ENCODE data around the gene CNNM3. TPM values are rescaled to one million over a fixed set of nuclear protein-coding genes. Genes with fewer than 3 reads are reported as not detected.

Gene CNNM3
- total RNA-seq, 1 experiment from 2014 or later = 25.1 TPM

DNA sequence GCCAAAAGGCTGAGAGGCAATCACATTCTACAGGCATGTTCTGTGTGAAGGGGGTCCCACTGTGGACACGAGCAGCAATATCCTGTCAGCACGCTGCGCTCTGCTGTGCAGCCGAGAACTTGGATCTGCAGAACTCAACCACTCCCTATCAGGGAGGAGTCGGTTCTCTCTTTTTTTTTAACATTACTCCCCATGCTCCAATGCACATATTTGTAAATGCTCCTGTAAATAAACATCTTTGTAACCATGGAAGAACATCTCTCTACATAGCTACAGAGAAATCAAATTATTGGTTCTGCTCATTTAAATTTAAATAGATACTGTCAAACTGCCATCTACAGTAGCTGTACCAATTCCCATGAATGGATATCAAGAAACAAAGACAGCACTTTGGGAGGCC is 30.8 kb downstream of the CNNM3 start:
- no peak for DNase-seq
- CTCF ChIA-PET = interaction anchor here (1.1 kb wide), 1 partner anchor 14 kb away, joined by 5 read pairs; no protein-coding TSS in a partner anchor
- Mint-ChIP-seq H3K27me3 (ENCODE audit: unreplicated experiment) (no peaks in the 10 kb centered on the region), H3K9me3 (ENCODE audit: low read depth, unreplicated experiment) (no peaks in the 10 kb centered on the region), H3K36me3 (ENCODE audit: insufficient read depth, unreplicated experiment) (peaks cover under 1% of the 10 kb centered on the region), H3K4me1 (ENCODE audit: low read depth, unreplicated experiment) (no peaks in the 10 kb centered on the region), H3K27ac (ENCODE audit: unreplicated experiment) (no peak overlapping the region), H3K4me3 (ENCODE audit: low read depth, unreplicated experiment) (no peak overlapping the region)
- no TSS peak for BruUV-seq (replicated peaks)
- no peak for TF ChIP-seq CTCF (IDR thresholded peaks at IDR 0.05; ENCODE audit: unreplicated experiment)
- intact Hi-C loops (cut with micrococcal nuclease; ENCODE audit: unreplicated experiment) = no loop called here

GRCh38 chr2:96847586-96847985 is 31.5 kb downstream of the CNNM3 start:
- H3K4me3 Mint-ChIP-seq (ENCODE audit: low read depth, unreplicated experiment) = no peak overlapping the region
- no peaks in the 10 kb centered on the region for H3K4me1 Mint-ChIP-seq (ENCODE audit: low read depth, unreplicated experiment)
- DNase-seq = no peak
- no peaks in the 10 kb centered on the region for H3K9me3 Mint-ChIP-seq (ENCODE audit: low read depth, unreplicated experiment)
- intact Hi-C loops (cut with micrococcal nuclease; ENCODE audit: unreplicated experiment) = no loop called here
- CTCF ChIA-PET = interaction anchor here (1.1 kb wide), 1 partner anchor 14 kb away, joined by 5 read pairs; no protein-coding TSS in a partner anchor
- no peaks in the 10 kb centered on the region for H3K27me3 Mint-ChIP-seq (ENCODE audit: unreplicated experiment)
- peaks cover 8% of the 10 kb centered on the region for H3K36me3 Mint-ChIP-seq (ENCODE audit: insufficient read depth, unreplicated experiment)
- no peak overlapping the region for H3K27ac Mint-ChIP-seq (ENCODE audit: unreplicated experiment)
- TF ChIP-seq CTCF (IDR thresholded peaks at IDR 0.05; ENCODE audit: unreplicated experiment) = no peak
- no TSS peak for BruUV-seq (replicated peaks)

GRCh38 chr2:96848264-96848663 is 32.2 kb downstream of the CNNM3 start:
- Mint-ChIP-seq H3K27me3 (ENCODE audit: unreplicated experiment) (no peaks in the 10 kb centered on the region), H3K27ac (ENCODE audit: unreplicated experiment) (no peak overlapping the region), H3K36me3 (ENCODE audit: insufficient read depth, unreplicated experiment) (peaks cover 9% of the 10 kb centered on the region), H3K4me3 (ENCODE audit: low read depth, unreplicated experiment) (no peak overlapping the region), H3K4me1 (ENCODE audit: low read depth, unreplicated experiment) (no peaks in the 10 kb centered on the region), H3K9me3 (ENCODE audit: low read depth, unreplicated experiment) (no peaks in the 10 kb centered on the region)
- CTCF ChIA-PET = no interaction called here
- no peak for TF ChIP-seq CTCF (IDR thresholded peaks at IDR 0.05; ENCODE audit: unreplicated experiment)
- intact Hi-C loops (cut with micrococcal nuclease; ENCODE audit: unreplicated experiment) = no loop called here
- BruUV-seq (replicated peaks) = no TSS peak
- DNase-seq = no peak

GRCh38 chr2:96852667-96853066 is 36.6 kb downstream of the CNNM3 start:
- Mint-ChIP-seq H3K27ac (ENCODE audit: unreplicated experiment) (no peak overlapping the region), H3K9me3 (ENCODE audit: low read depth, unreplicated experiment) (no peaks in the 10 kb centered on the region), H3K36me3 (ENCODE audit: insufficient read depth, unreplicated experiment) (peaks cover 29% of the 10 kb centered on the region), H3K27me3 (ENCODE audit: unreplicated experiment) (no peaks in the 10 kb centered on the region), H3K4me3 (ENCODE audit: low read depth, unreplicated experiment) (no peak overlapping the region), H3K4me1 (ENCODE audit: low read depth, unreplicated experiment) (peaks cover 11% of the 10 kb centered on the region)
- CTCF ChIA-PET = no interaction called here
- DNase-seq = no peak
- no peak for TF ChIP-seq CTCF (IDR thresholded peaks at IDR 0.05; ENCODE audit: unreplicated experiment)
- intact Hi-C loops (cut with micrococcal nuclease; ENCODE audit: unreplicated experiment) = no loop called here
- no TSS peak for BruUV-seq (replicated peaks)

All from Calu3 (cell line).